OCI-M1 (cell line): Measurements from ENCODE around the gene ITPR2.
"Not testable (repeated sequence)": the region's sequence is repeated elsewhere in the genome, so short reads cannot be mapped to it uniquely, and the experiment has no call there.

Experiments used
- DNase-seq: peaks from one replicate; lab custom pipeline; 2025; lab: John Stamatoyannopoulos, UW

Gene ITPR2

DNA sequence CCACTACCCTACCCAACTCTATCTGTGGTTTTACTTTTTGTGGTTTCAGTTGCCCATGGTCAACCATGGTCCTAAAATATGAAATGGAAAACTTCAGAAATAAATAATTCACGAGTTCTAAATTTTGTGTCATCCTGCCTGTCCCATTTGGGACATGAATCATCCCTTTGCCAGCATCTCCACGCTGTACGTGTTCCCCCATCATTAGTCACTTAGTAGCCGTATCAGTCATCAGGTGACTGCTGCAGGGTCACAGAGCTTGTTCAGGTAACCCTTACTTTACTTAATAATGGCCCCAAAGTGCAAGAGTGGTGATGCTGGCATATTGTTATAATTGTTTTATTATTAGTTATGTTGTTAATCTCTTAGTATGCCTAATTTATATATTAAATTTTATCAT lies 209.9 kb downstream of the ITPR2 start:
- peak; percentile 28 for DNase-seq

DNA sequence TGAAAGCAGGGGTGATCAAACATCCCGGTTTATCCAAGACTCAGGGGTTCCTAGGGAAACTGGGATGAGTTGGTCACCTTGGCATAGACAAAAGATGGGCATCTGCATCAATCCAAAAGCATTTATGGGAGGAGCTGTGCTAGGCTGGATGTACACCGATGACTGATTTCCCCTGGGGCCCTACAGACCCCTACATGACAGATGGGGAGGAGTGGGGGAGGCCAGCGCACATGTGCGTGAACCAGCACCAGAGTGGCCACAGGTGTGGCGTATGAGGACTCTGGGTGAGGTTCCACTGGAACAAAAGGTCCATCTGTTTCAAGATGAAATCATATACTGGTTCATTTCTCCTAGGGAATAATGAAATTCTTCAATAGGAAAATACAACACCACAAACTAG lies 210.4 kb downstream of the ITPR2 start:
- no peak for DNase-seq

DNA sequence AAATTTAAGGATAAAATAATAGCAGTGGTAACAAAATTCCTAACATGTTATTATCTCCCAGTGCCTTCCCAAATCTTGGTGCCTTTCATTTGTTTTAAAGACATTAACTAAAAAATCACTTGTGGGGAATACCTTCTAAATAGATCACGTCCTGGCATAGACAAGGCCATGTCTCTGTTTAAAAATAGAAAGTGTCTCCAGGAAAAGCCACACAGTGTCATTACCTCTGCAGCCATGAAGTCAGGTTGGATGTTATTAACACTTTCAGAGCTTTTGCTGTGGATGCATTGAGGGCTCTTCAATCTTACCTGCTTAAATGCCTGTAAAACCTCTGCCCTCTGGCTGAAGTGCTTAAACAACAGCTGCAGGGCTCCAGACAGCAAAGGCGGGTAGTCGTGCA lies 211.1 kb downstream of the ITPR2 start:
- DNase-seq: no peak

DNA sequence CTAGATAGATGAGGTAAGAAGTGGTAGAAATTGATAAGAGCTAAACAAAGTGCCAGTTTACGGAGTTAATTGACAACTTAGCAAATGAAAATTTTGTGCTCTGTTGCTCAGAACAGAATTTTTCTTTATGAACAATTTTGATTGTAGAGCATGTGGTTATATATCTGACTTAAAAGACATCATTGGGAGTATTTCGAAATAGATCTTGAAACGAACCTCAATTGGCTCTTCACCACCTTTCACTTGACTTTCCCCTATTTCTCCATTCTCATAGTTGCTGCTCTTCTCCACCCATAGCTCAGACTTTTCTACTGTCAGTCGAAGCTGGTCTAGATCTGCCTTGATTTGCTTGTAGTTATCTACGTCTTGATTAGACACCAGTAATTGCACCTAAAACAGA lies 212.1 kb downstream of the ITPR2 start:
- no peak for DNase-seq

DNA sequence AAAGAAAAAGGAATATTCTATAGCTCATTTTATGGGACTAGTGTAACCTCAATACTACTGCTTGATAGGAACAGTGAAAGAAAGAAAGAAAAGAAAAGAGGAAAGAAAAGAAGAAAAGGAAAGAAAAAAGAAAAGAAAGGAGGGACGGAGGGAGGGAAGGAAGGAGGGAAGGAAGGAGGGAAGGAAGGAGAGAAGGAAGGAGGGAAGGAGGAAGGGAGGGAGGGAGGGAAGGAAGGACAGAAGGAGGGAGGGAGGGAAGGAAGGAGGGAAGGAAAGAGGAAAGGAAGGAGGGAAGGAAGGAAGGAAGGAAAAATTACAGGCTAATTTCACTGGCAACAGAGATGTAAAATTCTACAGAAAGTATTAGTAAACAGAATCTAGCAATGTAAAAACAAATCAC lies 215.5 kb downstream of the ITPR2 start:
- DNase-seq: no peak

DNA sequence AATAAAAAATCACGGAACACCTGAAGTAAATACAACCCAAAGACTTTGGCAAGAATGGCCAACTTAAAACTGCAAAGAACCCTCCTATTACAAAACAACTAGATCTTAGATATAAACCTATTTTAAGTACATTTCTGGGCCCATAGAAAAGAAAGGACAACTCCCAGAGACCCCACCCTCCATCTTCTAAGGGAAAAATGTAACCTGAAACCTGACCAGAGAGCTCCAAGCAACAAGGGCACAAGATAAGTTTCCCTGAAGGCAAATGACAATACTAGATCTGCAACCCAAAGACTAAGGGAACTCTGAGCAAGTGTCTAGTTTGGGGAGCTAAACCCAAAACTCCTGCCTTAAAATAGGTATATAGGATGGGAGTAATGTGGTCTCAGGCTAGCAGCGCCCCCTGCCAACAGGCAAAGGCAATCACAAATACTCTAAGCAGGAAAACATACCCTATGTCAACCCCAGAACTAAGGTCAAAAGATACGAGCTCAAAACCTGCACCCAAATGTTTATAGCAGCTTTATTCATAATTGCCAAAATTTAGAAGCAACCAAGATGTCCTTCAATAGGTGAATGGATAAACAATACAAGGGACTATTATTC lies 218.9 kb downstream of the ITPR2 start:
- peak; percentile 60 for DNase-seq

DNA sequence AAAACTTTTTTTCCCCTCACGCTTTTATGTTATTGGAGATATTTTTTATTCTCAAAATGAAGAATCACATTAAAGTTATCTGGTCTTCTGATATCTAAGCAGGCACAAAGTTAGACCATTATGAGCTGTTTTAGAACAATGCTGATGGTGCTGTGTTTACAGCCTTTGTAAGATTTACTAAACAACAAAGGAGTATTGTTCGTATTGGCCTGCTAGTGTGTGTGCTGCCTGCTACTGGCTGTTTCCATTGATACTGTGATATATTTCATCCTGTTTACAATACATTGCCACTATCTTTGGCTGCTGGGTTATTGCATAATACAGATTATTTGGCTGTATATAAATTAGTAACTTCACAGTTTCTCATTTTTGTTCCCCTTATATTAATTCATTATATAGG lies 220.8 kb downstream of the ITPR2 start:
- no peak for DNase-seq

DNA sequence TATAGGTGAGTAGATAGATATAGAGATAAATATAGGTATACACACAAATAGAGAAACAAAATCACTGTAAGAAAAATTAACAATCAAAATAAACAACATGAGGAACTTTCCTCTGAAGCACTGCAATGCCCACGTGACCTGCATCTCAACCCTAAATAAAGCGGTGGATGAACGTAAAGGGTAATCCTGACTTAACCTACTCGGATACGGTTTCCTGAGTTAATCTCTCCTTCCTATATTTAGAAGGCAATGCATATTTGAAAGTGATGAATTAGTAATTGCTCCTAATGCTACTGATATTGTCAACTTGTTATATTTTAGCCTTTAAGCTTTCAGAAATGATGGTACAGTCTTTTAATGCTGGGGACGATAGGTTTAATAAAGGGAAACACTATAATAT lies 221.4 kb downstream of the ITPR2 start:
- no peak for DNase-seq

DNA sequence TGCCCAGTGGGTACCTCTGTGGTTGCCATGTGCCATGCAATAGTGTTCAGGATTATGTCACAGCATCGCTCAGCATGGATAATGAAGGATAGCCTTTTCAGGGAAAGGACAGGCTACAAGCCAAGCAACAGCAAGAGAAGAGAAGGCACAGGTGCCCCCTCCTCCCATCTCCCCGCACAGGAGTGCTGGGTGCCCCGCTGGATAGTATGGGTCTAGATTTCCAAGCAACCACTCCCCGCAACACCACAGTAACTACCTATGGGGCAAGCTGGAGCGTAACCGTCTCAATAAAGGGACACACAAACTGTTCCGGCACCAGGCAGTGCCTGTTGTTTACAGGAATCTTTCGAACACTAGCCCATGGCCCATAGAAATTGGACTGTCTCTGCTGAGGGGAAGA lies 222.2 kb downstream of the ITPR2 start:
- DNase-seq: no peak

DNA sequence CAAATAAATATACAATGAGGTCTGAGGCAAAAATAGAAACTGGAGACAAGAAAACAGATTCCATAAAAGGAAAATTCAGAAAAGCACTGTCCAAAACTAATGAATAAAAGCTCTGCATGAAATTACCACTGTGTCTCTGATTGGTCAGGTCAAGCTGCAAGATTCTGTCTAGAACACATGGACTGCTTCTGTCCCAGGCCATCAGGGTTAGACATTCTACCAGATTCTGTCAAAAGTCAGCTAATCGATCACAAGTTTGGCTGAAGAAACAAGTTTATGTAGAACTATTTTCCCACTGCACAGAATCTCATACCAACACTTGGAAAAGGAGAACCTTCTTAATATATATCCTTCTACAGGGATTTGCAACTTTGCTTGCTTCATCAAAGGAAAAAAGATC lies 223.0 kb downstream of the ITPR2 start:
- DNase-seq: no peak

DNA sequence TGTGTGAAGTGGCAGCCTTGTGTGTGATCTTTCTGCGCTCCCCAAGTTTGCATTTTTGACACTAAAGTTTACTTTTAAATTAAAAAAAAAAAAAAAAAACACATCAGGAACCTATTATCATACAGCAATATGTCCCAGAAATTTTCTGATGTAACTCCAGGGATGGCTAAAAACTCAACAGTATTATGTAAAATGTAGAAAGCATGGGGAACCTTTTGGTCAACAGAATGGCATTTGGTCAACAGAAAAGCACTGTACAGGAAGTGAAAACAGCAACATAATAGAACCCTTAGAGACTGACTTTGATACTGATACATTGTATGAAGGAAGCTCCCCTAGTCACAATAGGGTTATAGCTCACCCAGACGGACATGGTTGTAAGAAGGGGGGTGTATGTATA lies 224.3 kb downstream of the ITPR2 start:
- no peak for DNase-seq

DNA sequence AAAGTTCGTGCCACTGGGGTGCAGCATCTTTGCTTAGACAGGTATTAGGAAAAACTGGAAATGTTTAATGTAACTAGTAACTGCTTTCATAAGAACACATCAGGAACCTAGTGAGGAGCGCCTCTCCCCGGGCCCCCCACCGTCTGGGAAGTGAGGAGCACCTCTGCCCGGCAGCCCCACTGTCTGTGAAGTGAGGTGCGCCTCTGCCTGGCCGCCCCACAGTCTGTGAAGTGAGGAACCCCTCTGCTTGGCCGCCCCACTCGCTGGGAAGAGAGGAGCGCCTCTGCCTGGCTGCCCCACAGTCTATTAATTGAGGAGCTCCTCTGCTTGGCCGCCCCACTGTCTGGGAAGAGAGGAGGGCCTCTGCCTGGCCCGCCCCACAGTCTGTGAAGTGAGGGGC lies 224.7 kb downstream of the ITPR2 start:
- DNase-seq: no peak

DNA sequence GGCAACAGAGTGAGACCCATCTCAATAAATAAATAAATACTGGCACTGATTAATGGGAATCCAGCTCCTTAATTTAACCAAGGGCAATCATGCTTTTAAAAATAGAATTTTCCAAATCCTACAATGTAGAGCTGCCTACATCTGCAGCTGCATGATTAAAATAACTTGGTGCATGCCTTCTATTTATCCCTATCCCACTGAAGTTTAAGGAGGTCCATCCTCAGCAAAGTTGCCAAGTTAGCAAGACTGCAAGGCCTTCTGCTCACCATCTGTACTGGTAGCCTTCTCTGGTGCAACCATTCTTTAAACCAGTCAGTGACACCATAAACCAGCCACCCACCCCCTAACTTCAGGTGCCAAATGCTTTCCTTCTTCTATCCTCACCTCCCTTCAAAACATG lies 226.1 kb downstream of the ITPR2 start:
- DNase-seq: no peak

DNA sequence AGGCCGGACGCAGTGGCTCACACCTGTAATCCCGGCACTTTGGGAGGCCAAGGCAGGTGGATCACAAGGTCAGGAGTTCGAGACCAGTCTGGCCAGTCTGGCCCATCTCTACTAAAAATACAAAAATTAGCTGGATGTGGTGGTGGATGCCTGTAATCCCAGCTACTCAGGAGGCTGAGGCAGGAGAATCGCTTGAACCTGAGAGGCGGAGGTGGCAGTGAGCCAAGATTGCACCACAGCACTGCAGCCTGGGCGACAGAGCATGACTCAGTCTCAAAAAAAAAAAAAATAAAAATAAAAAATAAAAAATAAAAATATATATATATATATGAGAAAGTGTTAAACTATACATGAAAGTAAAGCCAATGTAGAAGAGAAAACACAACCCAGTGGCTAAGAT lies 228.2 kb downstream of the ITPR2 start:
- not testable (repeated sequence) for DNase-seq

DNA sequence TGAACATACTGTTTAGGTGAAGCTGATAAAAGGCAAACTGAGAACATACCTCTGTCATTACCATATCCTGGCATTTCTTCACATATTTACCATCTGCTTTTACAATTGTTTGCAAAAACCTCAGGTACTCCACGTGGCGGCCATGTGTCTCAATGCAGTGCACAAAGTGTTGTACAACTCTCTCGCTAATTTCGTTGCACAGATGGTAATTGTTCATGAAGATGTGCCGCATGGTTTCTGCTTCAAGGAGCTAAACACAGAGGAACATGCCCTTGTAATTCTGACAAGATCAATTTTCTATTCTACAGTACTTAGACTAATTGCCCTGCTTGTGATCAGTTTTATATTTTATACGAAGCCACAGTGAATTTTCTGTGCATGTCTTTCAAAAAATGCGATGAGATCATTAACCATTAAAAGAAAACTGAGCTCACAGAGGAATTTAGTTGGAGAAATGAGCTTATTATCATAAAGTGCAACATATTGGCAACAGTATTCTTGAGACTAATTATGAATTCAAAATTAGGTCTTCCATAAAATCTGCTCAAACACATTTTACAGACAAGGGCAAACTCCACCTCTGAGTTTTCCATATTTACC lies 233.8 kb downstream of the ITPR2 start:
- no peak for DNase-seq

DNA sequence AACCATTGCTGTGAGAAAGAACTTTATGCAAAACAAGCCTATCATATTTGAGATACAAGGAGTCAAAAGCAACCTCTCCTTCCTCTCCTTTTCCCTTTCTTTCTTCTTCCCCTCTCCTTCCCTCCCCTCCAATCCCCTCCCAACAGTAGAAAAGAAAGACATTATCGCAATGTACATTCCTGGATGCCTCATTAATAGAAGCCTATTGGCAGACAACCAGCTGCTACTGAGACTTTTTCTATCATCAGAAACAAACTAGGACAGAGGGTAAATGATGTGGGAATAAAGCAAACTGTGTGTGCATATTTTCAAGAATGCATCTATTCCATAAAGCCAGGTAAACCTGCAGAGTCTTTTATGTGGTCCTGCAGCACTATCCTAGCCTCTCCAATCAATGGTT lies 237.2 kb downstream of the ITPR2 start:
- no peak for DNase-seq

DNA sequence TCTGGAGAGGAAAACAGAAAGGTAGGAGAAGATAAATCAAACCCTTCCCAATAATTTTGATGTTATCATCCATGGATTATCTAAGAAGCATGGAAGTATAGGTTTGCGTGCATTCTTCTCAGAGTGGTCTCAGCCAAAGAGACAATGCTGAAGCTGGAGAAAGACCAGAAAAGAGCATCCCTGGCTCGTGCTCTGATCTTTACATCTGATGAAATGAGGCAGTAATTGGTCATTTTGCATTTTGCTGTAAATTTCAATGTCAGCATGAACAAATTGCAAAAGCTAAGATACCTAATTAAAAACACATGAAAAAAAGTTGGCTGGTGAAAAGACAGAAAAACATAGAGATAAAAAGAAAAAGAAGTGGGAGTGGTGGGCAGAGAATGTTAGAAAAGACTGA lies 252.4 kb downstream of the ITPR2 start:
- no peak for DNase-seq

DNA sequence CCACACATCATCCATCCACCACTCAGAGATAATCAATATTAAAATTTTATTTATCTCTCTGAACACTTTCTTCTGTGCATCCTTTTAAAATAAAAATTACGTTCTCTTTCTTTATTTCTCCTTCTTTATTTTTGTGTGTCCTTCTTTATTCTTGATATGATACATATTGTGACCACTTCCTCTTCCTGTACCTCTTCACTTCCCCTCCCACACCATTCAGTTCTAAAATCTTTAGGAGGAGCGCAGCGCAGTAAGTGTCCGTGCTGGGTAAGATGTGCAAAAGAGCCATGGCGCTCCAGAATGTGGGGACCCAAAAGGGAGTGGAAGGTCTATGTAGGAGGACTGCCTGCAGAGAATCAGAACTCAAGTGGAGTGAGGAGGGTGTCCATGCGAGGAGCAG lies 256.7 kb downstream of the ITPR2 start:
- peak; percentile 18 for DNase-seq

DNA sequence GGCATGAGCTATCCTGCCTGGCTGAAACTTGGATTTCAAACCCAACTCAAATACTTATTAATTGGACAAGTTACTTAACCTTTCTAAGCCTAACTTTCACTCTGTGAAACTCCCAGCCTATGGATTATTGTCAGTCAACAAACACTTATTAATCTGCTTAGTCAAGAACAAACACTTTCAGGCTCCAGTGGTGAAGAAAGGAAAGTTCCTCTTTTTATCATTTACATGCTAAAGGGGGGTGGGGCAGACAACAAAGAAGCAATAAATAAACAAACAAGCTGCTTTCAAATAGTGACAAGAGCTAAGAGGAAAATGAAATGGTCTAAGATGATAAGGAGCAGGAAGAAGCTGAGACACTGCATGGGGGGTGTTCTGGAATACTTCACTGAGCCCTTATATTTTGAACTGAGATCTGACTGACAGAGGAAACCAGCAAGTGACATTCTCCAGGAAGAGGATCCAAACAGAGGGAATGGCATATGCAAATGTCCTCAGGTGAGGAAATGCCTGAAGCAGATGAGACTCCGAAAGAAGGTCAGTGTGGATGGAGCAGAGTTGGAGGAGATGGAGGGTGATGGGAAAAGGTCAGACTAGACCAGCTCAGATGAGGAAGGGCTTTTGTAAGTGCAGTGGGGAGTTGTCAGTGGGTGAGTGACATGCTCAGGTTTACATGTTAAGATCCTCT lies 259.6 kb downstream of the ITPR2 start:
- DNase-seq: peak; percentile 65

DNA sequence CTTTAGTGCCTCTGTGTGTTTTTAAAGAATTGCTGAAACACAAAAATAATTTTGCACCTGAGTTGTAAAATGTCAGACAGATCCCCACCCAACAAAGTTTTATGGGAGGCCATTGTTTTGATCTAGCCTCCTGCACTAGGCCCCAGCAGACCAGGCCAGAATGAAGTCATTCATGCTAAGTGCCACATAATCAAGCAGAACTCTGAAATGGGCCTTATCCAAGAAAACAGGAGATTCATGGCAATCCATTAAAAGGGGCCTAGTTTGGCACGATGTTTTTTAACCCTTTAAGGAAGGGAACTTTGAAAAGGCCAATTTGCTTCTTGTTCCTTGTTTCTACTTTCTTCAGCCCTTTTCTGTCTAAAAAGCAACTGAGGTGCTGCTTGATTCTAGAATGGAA lies 260.9 kb downstream of the ITPR2 start:
- no peak for DNase-seq

DNA sequence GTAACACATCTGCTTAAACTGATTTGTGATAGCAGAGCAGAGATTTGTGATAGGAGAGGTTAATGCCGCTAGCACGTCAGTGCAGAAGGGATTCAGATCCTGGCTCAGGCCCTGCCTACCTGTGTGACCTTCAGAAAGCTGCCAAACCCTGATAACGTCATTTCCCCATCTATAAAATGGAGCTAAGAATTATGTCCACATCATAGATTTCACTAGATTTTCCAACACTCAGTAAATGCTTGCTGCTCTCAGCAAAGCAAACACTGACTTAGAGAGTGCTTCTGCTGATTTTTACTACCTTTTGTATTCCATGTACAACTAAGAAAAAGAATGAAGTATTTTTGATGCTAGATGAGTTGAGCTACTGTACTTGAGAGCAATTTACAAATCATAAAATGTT lies 261.4 kb downstream of the ITPR2 start:
- no peak for DNase-seq

DNA sequence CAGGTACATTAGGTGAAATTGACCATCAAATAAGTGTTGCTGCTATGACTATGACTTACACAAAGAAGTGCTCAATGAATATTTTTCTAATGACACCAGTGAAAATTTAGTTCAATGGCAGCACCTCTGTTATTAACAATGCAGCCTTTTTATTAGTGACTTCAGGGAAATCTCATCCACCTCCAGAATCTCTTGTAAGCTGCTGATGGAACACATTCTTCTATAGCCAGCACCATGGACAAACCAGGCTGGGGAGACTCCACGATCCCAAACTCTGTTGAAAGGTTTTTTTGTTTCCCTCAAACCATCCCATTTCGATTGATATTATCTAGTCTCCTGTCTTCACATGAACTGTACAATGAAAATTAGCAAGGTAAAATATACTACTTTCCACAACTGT lies 265.9 kb downstream of the ITPR2 start:
- no peak for DNase-seq

DNA sequence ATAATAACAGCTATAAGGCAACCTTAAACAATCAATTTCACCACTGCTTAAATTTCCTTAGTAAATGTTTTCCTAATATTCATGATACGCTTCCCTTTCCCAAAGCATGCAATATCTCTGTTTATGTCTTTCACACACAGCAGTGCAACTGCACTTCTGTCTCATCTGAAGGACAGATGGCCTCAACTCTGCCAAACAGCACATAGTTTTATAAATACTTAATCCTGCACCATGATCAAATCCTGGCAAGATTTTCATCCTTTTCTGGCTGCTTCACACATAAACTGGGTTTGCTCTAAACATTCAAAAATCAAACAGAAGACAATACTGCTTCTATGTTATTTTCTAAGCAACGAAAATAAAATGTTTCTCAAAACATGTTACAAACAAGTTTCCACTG lies 266.3 kb downstream of the ITPR2 start:
- DNase-seq: no peak

DNA sequence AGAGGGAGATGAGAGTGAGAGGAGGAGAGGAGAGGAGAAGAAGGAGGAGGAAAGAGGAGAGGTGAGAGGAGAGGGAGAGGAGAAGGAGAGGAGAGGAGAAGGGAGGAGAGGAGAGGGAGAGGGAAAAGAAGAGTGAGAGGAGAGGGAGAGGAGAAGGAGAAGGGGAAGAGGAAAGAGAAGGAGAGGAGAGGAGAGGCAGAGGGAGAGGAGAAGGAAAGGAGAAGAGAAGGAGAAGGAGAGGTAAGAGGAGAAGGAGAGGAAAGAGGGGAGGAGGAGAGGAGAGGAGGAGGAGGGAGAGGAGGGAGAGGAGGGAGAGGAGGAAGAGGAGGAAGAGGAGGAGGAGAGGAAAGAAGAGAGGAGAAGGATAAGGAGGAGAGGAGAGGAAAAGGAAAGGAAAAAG lies 266.8 kb downstream of the ITPR2 start:
- DNase-seq: no peak
